K562 (cell line): ENCODE results near the gene NFYC. TPM values are rescaled to one million over a fixed set of nuclear protein-coding genes. Genes with fewer than 3 reads are reported as not detected.

Experiments used
- ATAC-seq: fragments of 200-7000 bp; cut with Tn5 transposase; 3 replicates; pipeline ENCODE4 v1.9.1; 2020; ENCODE audit warnings: moderate library complexity
- BruUV-seq: library from RNA; stranded (reverse); fragments of 400-500 nt; replicated peaks from 2 replicates; lab custom pipeline; 2021; lab: Mats Ljungman, UMichigan
- CTCF ChIA-PET: fragments of 300-600 bp; formaldehyde crosslinking; extraction: SDS; loops from one replicate; lab custom pipeline; 2021; ENCODE audit warnings: low intra/inter-chr PET ratio; lab: Yijun Ruan, JAX
- POLR2A ChIA-PET: fragments of 300-600, 350-650 bp; sonication (Branson Sonifier 250); formaldehyde crosslinking; extraction: SDS; loops from one replicate; lab custom pipeline; 2021; ENCODE audit warnings: antibody characterized with exemption, inconsistent platforms; lab: Yijun Ruan, JAX
- DNase-seq, 4 experiments: peaks; one replicate each; pipeline versions ENCODE4 v3.0.0 to v3.0.0-alpha.2; 2011 to 2018; ENCODE audit warnings: low spot score in 3 of 4, mixed read lengths in 3 of 4; ENCODE audit errors: extremely low read depth in 1 of 4
- FAIRE-seq: peaks from 2 replicates; lab custom pipeline; 2011; peaks lifted over from hg19 to GRCh38; lab: Jason Lieb, UNC
- H2AFZ ChIP-seq: 2 replicates; pipeline ENCODE4 v1.6.0; 2011; ENCODE audit warnings: low read depth, low read length, control low read depth, inconsistent platforms
- H3K27ac ChIP-seq: fragments of 200-600 bp; 3 replicates; pipeline ENCODE4 v1.8.0; 2011; ENCODE audit warnings: low read depth, mild to moderate bottlenecking, control low read depth, inconsistent platforms, low read length, moderate library complexity, mixed read lengths; ENCODE audit errors: extremely low read depth
- H3K27me3 ChIP-seq, 2 experiments: fragments of 300-600 bp in 1 of 2; 2 replicates in 1 of 2; 3 replicates in 1 of 2; pipeline versions ENCODE4 v1.6.0 to v1.8.0; 2011; ENCODE audit warnings: inconsistent platforms in 2 of 2, low read length in 2 of 2, mild to moderate bottlenecking in 1 of 2, mixed read lengths in 1 of 2, moderate library complexity in 1 of 2; ENCODE audit not compliant: control insufficient read depth in 2 of 2, insufficient read depth in 2 of 2
- H3K36me3 ChIP-seq: fragments of 300-600 bp; 3 replicates; pipeline ENCODE4 v1.8.0; 2011; ENCODE audit warnings: mild to moderate bottlenecking, low read length, inconsistent platforms; ENCODE audit not compliant: control insufficient read depth, insufficient read depth
- H3K4me1 ChIP-seq, 2 experiments: fragments of 200-600 bp in 1 of 2; replicated peaks in 1 of 2; 2 replicates in 1 of 2; 3 replicates in 1 of 2; pipeline versions ENCODE4 v1.5.1 to v1.8.0; 2011; ENCODE audit warnings: inconsistent platforms in 2 of 2, low read length in 2 of 2, mild to moderate bottlenecking in 1 of 2, mixed read lengths in 1 of 2, moderate library complexity in 1 of 2; ENCODE audit not compliant: control insufficient read depth in 2 of 2, insufficient read depth in 2 of 2
- H3K4me2 ChIP-seq: 2 replicates; pipeline ENCODE4 v1.6.1; 2011; ENCODE audit warnings: low read length, control low read depth, inconsistent platforms, mixed read lengths; ENCODE audit not compliant: insufficient read depth
- H3K4me3 ChIP-seq: fragments of 200-600 bp; sonication (generic), shearing (Covaris generic); 2 replicates; pipeline ENCODE4 v1.5.1; 2016; ENCODE audit warnings: control low read depth, inconsistent platforms
- H3K79me2 ChIP-seq: fragments of 200-600 bp; 3 replicates; pipeline ENCODE4 v1.8.0; 2011; ENCODE audit warnings: low read length, inconsistent platforms; ENCODE audit not compliant: control insufficient read depth, insufficient read depth
- H3K9ac ChIP-seq, 2 experiments: 2 replicates each; pipeline versions ENCODE4 v1.6.0 to v1.6.1; 2011; ENCODE audit warnings: low read depth in 2 of 2, low read length in 2 of 2, control low read depth in 1 of 2, inconsistent platforms in 1 of 2, mild to moderate bottlenecking in 1 of 2, mixed read lengths in 1 of 2; ENCODE audit not compliant: insufficient read depth in 1 of 2
- H3K9me1 ChIP-seq: one replicate; pipeline ENCODE4 v1.6.0; 2011; ENCODE audit warnings: inconsistent platforms, mild to moderate bottlenecking, low read length, moderate library complexity; ENCODE audit not compliant: control insufficient read depth, insufficient read depth
- H3K9me3 ChIP-seq: replicated peaks from 2 replicates; pipeline ENCODE4 v1.5.1; 2011; ENCODE audit warnings: low read depth, low read length, inconsistent platforms; ENCODE audit not compliant: control insufficient read depth, insufficient read depth
- H4K20me1 ChIP-seq: replicated peaks from 2 replicates; pipeline ENCODE4 v1.6.1; 2011; ENCODE audit warnings: low read length, inconsistent platforms, mixed read lengths; ENCODE audit not compliant: control insufficient read depth, insufficient read depth
- CREM ChIP-seq: IDR thresholded peaks from 2 replicates; pipeline ENCODE4 v1.6.1; 2014; ENCODE audit warnings: antibody characterized with exemption, low read depth
- DPF2 ChIP-seq: fragments of 450-650 bp; IDR thresholded peaks from 2 replicates; pipeline ENCODE4 v1.6.1; 2016
- EGR1 ChIP-seq: fragments of 450-650 bp; conservative IDR thresholded peaks from 2 replicates; pipeline ENCODE4 v1.6.1; 2017; ENCODE audit warnings: mild to moderate bottlenecking
- ELF4 ChIP-seq: fragments of 450-650 bp; formaldehyde crosslinking; IDR thresholded peaks from 2 replicates; pipeline ENCODE4 v1.4.0; 2022; ENCODE audit warnings: missing genetic modification characterization
- NRF1 ChIP-seq, 2 experiments: fragments of 450-650 bp; IDR thresholded peaks in 1 of 2; conservative IDR thresholded peaks in 1 of 2; 2 replicates each; pipeline ENCODE4 v1.6.1; 2014; ENCODE audit warnings: mild to moderate bottlenecking in 2 of 2
- PHB2 ChIP-seq: fragments of 450-650 bp; IDR thresholded peaks from 2 replicates; pipeline ENCODE4 v1.6.1; 2017; ENCODE audit warnings: low read depth
- SNIP1 ChIP-seq: fragments of 450-650 bp; IDR thresholded peaks from 2 replicates; pipeline ENCODE4 v1.7.1; 2017; ENCODE audit warnings: low read depth, mild to moderate bottlenecking
- SUPT5H ChIP-seq: fragments of 450-650 bp; IDR thresholded peaks from 2 replicates; pipeline ENCODE4 v1.6.1; 2016
- TAF15 ChIP-seq: fragments of 200-400 bp; formaldehyde crosslinking; IDR thresholded peaks from 2 replicates; pipeline ENCODE4 v1.6.1; 2017; ENCODE audit warnings: mild to moderate bottlenecking, low read depth, low read length, moderate library complexity
- ZBTB12 ChIP-seq: fragments of 250-450 bp; sonication (Bioruptor Pico); IDR thresholded peaks from 2 replicates; pipeline ENCODE4 v1.4.0; 2020
- WGBS: fragments of 100-300 bp; shearing (Covaris generic); methylation state at CpG from one replicate; pipeline ENCODE4 v1.1.6; 2016; ENCODE audit warnings: low coverage, mixed read lengths; ENCODE audit not compliant: insufficient coverage; ENCODE audit errors: missing lambda C conversion rate; 5-methylcytosine and 5-hydroxymethylcytosine counted together
- in situ Hi-C: fragments of 300-500 bp; cut with MboI; formaldehyde crosslinking; loops from 4 replicates; pipeline ENCODE4 v1.15.0; 2018; ENCODE audit warnings: inconsistent platforms, mixed read lengths
- intact Hi-C: fragments of 100-400 bp; cut with micrococcal nuclease; formaldehyde crosslinking; loops from 2 replicates; pipeline ENCODE4 v1.14.2; 2022
- polyA plus RNA-seq, 8 experiments: library from polyadenylated mRNA; depleted of rRNA in 4 of 8; stranded (reverse) in 5 of 8; unstranded in 3 of 8; fragments of >200 nt; fragmentation: Nextera tagmentation in 2 of 8; fragmentation: Illumina TruSeq in 1 of 8; extraction: Ambion mirVana in 2 of 8; extraction: Trizol in 1 of 8; gene quantifications; 2 replicates each; pipeline versions ENCODE4 v1.2.1 to v1.2.3, GENCODE V29; 2011 to 2014; ENCODE audit warnings: inconsistent platforms in 1 of 8, missing spikeins in 1 of 8
- total RNA-seq, 7 experiments: library from RNA; depleted of rRNA in 6 of 7; stranded (reverse); fragments of >200 nt in 6 of 7; fragmentation: Illumina TruSeq in 2 of 7; extraction: Trizol in 2 of 7; gene quantifications; 2 replicates each; pipeline versions ENCODE4 v1.2.1 to v1.2.3, GENCODE V29; 2011 to 2021; ENCODE audit warnings: low replicate concordance in 1 of 7

The NFYC gene
- total and polyA plus RNA-seq, 9 of the 15 experiments (the other 6 are each of a cell fraction or from before 2014, with no cell fraction given) = 4.8 to 59.8 (median 41.1) TPM

GRCh38 chr1:40712997-40713396, 21.5 kb downstream of the NFYC start (continued):
- TF ChIP-seq NRF1 (conservative IDR thresholded peaks at IDR 0.05 in 1 of 2, IDR thresholded peaks at IDR 0.05 in 1 of 2) (0 out of 4 replicates have a peak, but pooled peaks of 1 of the 2 experiments have one; percentile 12), DPF2 (0 out of 2 replicates have a peak, but pooled peaks have one; percentile 18), TAF15 (no peak)

DNA sequence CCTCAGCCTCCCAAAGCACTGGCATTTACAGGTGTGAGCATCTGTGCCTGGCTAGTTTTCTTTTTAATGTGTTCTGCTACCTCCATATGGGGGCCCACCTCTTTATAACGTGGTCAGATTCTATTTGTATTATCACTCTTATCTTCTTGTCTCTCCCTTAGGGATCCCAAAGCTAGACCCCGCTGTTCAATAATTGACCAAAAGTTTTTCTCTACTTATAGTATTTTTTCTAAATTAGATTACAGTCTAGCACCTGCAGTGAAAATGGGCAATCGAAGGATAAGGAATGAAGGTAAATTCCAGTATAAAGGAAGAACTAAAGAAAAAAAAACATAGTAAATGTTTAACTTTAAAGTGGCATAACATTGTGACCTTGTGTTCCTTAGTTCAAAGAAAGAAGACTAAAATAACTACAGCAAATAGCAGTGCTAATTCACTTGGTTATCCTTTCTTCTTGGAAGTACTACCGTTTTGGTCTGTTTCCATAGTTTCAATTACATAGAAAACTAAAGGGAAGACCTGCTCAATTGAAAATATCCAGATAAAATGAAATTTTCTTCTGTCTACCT, 24.1 kb downstream of the NFYC start:
- no TSS peak for BruUV-seq
- H3K79me2 ChIP-seq = peaks cover 89% of the 10 kb centered on the region
- intact Hi-C loops (no loop called here), in situ Hi-C loops (no loop called here)
- ATAC-seq = no peak
- DNase-seq = no peak
- H3K36me3 ChIP-seq = peaks cover 15% of the 10 kb centered on the region
- WGBS = 67% methylated on average over 4 of the region's 4 CpGs
- H3K9me1 ChIP-seq = no peaks in the 10 kb centered on the region
- FAIRE-seq = no peak
- H2AFZ ChIP-seq = no peak overlapping the region
- no peak overlapping the region for H3K27ac ChIP-seq
- ChIA-PET CTCF (no interaction called here), POLR2A (interaction anchor here (0.9 to 2.7 kb wide), 4 partner anchors 9 to 40 kb away, joined by 3 to 10 read pairs (median 4); partner anchors contain the start of gene NFYC)
- H3K9me3 ChIP-seq = no peaks in the 10 kb centered on the region
- no peaks in the 10 kb centered on the region for H4K20me1 ChIP-seq
- H3K4me1 ChIP-seq = peaks cover 0 to 23% of the 10 kb centered on the region in 2 experiments; a peak in 3 of 5 replicates
- H3K4me2 ChIP-seq = no peak overlapping the region
- H3K9ac ChIP-seq = no peak overlapping the region
- H3K4me3 ChIP-seq = no peak overlapping the region
- no peaks in the 10 kb centered on the region for H3K27me3 ChIP-seq
- TF ChIP-seq PHB2 (no peak), ELF4 (CRISPR knock-in tag) (no peak), EGR1 (no peak), CREM (no peak), SUPT5H (no peak), ZBTB12 (CRISPR knock-in tag) (no peak), SNIP1 (no peak)
